SK-N-SH treated with all-trans-retinoic acid at 6 μM for 48 hours (cell line): ENCODE measurements around the gene KIFBP.

Experiments used
- TOX ChIP-seq: fragments of 250-450 bp; sonication (Bioruptor Pico); IDR thresholded peaks from 2 replicates; pipeline ENCODE4 v1.8.0; 2021; ENCODE audit warnings: mild to moderate bottlenecking, moderate library complexity, borderline replicate concordance
- ZFP3 ChIP-seq: fragments of 250-450 bp; sonication (Bioruptor Pico); IDR thresholded peaks from 2 replicates; pipeline ENCODE4 v1.5.0; 2020; ENCODE audit warnings: mild to moderate bottlenecking, moderate library complexity
- TF ChIP-seq, protein P1 (sequence below): fragments of 250-450 bp; sonication (Bioruptor Pico); IDR thresholded peaks from 2 replicates; pipeline ENCODE4 v1.8.0; 2021; ENCODE audit warnings: low read depth, mild to moderate bottlenecking, moderate library complexity, borderline replicate concordance

DNA sequence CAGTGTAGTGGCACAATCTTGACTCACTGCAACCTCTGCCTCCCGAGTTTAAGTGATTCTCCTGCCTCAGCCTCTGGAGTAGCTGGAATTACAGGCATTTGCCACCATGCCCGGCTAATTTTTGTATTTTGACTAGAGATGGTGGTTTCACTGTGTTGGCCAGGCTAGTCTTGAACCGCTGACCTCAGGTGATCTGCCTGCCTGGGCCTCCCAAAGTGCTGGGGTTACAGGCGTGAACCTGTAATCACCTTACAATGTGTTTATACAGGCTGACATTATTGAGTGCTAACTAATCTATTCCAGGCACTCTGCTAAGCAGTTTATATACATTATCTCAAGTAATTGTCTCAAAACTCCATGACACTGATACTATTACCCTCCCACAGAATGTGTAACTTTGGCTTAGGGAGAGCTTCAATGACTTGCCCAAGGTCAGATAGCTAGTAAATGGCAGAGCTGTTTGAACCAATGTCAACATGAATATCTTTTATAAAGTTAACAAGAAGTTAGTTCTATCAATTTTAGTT lies 36.8 kb downstream of the KIFBP start:
- TF ChIP-seq TOX (CRISPR knock-in tag) (no peak), ZFP3 (CRISPR knock-in tag) (no peak)
- TF ChIP-seq, protein P1, sequence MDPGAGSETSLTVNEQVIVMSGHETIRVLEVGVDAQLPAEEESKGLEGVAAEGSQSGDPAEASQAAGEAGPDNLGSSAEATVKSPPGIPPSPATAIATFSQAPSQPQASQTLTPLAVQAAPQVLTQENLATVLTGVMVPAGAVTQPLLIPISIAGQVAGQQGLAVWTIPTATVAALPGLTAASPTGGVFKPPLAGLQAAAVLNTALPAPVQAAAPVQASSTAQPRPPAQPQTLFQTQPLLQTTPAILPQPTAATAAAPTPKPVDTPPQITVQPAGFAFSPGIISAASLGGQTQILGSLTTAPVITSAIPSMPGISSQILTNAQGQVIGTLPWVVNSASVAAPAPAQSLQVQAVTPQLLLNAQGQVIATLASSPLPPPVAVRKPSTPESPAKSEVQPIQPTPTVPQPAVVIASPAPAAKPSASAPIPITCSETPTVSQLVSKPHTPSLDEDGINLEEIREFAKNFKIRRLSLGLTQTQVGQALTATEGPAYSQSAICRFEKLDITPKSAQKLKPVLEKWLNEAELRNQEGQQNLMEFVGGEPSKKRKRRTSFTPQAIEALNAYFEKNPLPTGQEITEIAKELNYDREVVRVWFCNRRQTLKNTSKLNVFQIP, result no peak
